ENCODE results near the gene GRIK5.
"Not testable (repeated sequence)": the region's sequence is repeated elsewhere in the genome, so short reads cannot be mapped to it uniquely, and the experiment has no call there.

Gene GRIK5

GRCh38 chr19:42042455-42043170, 27.4 kb downstream of the GRIK5 start:
- DNase-seq, result no peak

GRCh38 chr19:42040491-42040890, 29.5 kb downstream of the GRIK5 start:
- not testable (repeated sequence) for DNase-seq

GRCh38 chr19:42040031-42040430, 30.0 kb downstream of the GRIK5 start:
- DNase-seq, result no peak

- no peak for DNase-seq
These were observed 31.3 kb downstream of the GRIK5 start for GRCh38 chr19:42038666-42039065.

GRCh38 chr19:42037649-42038048, 32.4 kb downstream of the GRIK5 start:
- DNase-seq, result no peak

- peak; percentile 54 for DNase-seq
These were observed 35.2 kb downstream of the GRIK5 start for GRCh38 chr19:42034640-42035391.

GRCh38 chr19:42033413-42033812, 36.6 kb downstream of the GRIK5 start:
- DNase-seq, result no peak

GRCh38 chr19:42032431-42032830, 37.6 kb downstream of the GRIK5 start:
- DNase-seq, result no peak

- DNase-seq, result no peak
These were observed 39.2 kb downstream of the GRIK5 start for GRCh38 chr19:42030645-42031440.

- DNase-seq, result peak; percentile 31
These were observed 41.4 kb downstream of the GRIK5 start for GRCh38 chr19:42028304-42029216.

GRCh38 chr19:42024622-42025111, 45.3 kb downstream of the GRIK5 start:
- no peak for DNase-seq

- DNase-seq, result no peak
These were observed 46.1 kb downstream of the GRIK5 start for GRCh38 chr19:42023943-42024260.

- DNase-seq, result no peak
These were observed 46.7 kb downstream of the GRIK5 start for GRCh38 chr19:42023121-42023942.

- no peak for DNase-seq
These were observed 47.4 kb downstream of the GRIK5 start for GRCh38 chr19:42022616-42023015.

GRCh38 chr19:42021185-42021584, 48.8 kb downstream of the GRIK5 start:
- DNase-seq, result no peak

- no peak for DNase-seq
These were observed 51.4 kb downstream of the GRIK5 start for GRCh38 chr19:42018503-42019193.

GRCh38 chr19:42017040-42017439, 53.0 kb downstream of the GRIK5 start:
- no peak for DNase-seq

- DNase-seq, result not testable (repeated sequence)
These were observed 57.3 kb downstream of the GRIK5 start for GRCh38 chr19:42012747-42013146.

- DNase-seq, result no peak
These were observed 59.5 kb downstream of the GRIK5 start for GRCh38 chr19:42010245-42011126.

GRCh38 chr19:42006569-42006968, 63.4 kb downstream of the GRIK5 start:
- DNase-seq, result no peak
